ENCODE results near the gene CCL26. TPM values are rescaled to one million over a fixed set of nuclear protein-coding genes. Genes with fewer than 3 reads are reported as not detected.

Gene CCL26, protein sequence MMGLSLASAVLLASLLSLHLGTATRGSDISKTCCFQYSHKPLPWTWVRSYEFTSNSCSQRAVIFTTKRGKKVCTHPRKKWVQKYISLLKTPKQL
- total RNA-seq (2014; rRNA removed; shearing (Covaris generic)): 2.6 and 2.9 TPM in 2 replicates

DNA sequence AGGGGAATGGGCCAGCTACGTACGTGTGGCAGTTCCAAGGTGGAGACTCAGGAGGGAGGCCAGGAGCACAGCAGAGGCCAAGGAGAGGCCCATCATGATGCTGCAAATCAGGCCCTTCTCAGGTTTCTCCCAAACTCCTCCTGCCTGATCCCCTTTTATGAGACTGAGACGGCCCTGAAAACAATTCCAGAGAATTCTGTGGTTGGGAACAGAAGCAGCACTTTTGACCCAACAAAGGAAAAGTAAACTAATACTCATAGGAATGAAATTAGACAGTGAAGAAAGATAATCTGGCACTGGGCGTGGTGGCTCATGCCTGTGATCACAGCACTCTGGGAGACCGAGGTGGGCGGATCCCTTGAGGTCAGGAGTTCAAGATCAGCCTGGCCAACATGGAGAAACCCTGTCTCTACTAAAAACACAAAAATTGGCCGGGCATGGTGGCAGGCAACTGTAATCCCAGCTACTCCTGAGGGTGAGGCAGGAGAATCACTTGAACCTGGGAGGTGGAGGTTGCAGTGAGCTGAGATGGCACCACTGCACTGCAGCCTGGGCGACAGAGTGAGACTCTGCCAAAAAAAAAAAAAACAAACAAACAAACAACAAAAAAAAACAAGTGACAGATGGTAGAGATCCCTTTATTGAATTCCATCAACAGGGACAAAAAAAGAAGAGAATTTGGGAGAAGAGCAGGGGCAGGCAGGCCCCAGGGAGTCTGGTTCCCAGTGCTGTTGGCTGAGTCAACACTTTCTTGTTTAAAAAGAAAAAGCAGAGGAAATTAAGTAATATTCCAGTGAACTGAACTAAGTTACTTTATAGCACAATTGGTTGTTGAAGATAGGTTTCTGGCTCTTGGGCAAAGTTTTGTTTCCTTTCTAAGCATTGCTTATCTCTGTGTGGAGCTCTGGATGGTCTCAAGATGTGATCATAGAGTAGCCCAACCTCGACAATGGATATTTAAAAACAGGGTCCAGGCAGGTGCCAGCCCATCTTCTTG is at the start of gene CCL26:
Gene CCL26, minus strand, starts transcription at position 131 of the 997 bp plus-strand sequence. Its CDS starts 35 bp downstream, at position 96.
- H3K36me3 ChIP-seq (replicated peaks; ENCODE audit: control insufficient read depth, insufficient read depth, low read length): no peaks in the 10 kb centered on the region
- DNase-seq: no peak
- H3K27me3 ChIP-seq (ENCODE audit: control insufficient read depth, insufficient read depth, low read length): no peaks in the 10 kb centered on the region
- no peak within 1 kb of the TSS for H3K4me3 ChIP-seq (ENCODE audit: insufficient read depth, low read depth, low read length)

DNA sequence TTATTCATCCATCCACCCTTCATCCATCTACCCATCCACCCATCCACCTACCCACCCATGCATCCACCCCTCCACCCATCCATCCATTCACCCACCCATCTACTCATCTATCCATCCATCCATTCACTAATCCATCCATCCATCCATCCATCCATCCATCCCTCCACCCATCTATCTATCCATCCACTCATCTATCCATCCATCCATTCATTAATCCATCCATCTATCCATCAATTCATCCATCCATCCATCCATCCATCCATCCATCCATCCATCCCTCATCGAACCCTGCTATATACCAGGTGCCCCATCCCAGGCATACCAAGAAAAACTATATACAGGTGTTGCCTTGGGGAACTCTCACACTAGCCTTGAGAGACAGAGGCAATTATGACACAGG is 48.7 kb upstream of the CCL26 start:
- no peaks in the 10 kb centered on the region for H3K36me3 ChIP-seq (replicated peaks; ENCODE audit: control insufficient read depth, insufficient read depth, low read length)
- no peak overlapping the region for H3K4me3 ChIP-seq (ENCODE audit: insufficient read depth, low read depth, low read length)
- DNase-seq: no peak
- H3K27me3 ChIP-seq (ENCODE audit: control insufficient read depth, insufficient read depth, low read length): peaks cover 2% of the 10 kb centered on the region; the same call in 1 of the 2 replicates

DNA sequence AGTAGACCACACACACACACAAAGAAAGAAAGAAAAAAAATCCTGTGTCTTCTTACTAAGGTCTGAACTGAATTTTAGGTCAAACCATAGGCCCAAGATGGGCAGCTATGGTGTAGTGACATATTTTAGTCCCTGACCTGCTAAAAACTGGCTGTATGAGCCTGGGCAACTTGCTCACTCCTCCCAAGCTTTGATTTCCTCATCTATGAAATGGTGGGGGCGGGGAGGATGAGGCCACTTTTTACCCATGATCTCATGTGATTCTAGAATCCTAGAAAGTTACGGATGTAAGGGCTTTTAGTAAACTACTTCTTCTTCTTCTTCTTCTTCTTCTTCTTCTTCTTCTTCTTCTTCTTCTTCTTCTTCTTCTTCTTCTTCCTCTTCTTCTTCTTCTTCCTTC is 47.7 kb upstream of the CCL26 start:
- Histone ChIP-seq H3K27me3 (ENCODE audit: control insufficient read depth, insufficient read depth, low read length) (peaks cover 2% of the 10 kb centered on the region; the same call in 1 of the 2 replicates), H3K4me3 (ENCODE audit: insufficient read depth, low read depth, low read length) (no peak overlapping the region), H3K36me3 (replicated peaks; ENCODE audit: control insufficient read depth, insufficient read depth, low read length) (no peaks in the 10 kb centered on the region)
- DNase-seq: no peak

DNA sequence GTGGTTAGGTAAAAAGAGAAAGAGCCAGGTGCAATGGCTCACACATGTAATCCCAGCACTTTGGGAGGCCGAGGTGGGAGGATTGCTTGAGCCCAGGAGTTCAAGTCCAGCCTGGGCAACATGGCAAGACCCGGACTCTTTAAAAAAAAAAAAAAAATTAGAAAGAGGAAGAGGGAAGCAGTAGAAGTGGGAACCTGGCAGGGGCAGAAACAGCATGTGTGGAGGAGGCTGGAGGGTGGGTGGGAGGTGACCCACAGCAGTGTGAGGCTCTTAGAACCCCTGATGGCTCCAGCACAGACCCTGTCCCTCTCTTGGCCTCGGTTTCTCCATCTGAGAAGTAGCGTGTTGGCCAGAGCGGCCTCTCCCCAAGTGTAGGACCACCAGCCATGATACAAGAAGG is 46.5 kb upstream of the CCL26 start:
- no peak overlapping the region for H3K4me3 ChIP-seq (ENCODE audit: insufficient read depth, low read depth, low read length)
- H3K36me3 ChIP-seq (replicated peaks; ENCODE audit: control insufficient read depth, insufficient read depth, low read length): no peaks in the 10 kb centered on the region
- H3K27me3 ChIP-seq (ENCODE audit: control insufficient read depth, insufficient read depth, low read length): peaks cover 2% of the 10 kb centered on the region; the same call in 1 of the 2 replicates
- DNase-seq: no peak

DNA sequence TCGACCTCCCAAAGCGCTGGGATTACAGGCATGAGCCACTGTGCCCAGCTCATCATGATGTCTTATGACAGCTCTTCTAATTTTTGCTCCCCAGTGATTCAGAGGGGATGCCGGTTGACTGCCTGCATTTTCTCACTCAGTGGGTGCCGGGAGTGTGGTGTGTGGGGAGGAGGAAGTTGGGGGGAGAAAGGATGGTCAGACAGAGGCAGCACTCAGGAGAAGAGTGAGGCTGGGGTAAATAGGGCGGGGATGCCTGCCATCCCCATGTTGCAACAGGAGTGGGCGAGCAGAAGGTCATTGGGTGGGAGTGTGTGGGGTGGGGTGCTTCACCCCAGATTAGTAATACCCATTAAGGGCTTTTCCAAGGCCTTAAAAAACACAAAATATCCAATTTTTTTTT is 45.1 kb upstream of the CCL26 start:
- DNase-seq: no peak
- H3K4me3 ChIP-seq (ENCODE audit: insufficient read depth, low read depth, low read length): no peak overlapping the region
- no peaks in the 10 kb centered on the region for H3K36me3 ChIP-seq (replicated peaks; ENCODE audit: control insufficient read depth, insufficient read depth, low read length)
- peaks cover 2% of the 10 kb centered on the region; the same call in 1 of the 2 replicates for H3K27me3 ChIP-seq (ENCODE audit: control insufficient read depth, insufficient read depth, low read length)

DNA sequence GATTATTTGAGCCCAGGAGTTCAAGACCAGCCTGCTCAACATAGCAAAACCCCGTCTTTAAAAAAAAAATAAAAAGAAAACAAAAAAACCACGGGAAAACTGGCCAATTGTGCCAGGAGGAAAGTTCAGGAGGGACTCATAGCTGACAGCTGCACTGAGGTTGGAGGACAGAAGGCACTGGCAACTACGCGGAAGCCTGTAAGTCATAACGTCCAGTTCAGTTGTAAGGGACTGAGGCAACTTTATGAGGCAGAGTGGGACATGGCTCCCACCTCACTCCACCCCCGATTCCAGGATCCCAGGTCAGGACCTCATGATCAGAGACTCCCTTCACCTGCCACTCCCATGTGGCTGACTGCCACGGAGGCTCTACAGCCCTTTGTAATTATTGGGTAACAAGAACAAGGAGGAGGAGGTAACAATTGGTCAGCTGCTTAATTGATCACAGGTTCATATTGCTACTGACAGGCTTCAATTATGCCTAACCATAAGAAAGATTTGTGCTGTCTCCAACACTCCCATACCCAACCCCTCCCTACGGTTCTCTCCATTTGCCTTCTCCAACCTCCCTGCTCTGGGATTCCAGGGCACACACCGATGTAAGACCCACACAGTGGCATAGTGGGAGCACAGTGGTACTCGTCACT is 43.5 kb upstream of the CCL26 start:
- peaks cover 2% of the 10 kb centered on the region; the same call in 1 of the 2 replicates for H3K27me3 ChIP-seq (ENCODE audit: control insufficient read depth, insufficient read depth, low read length)
- DNase-seq: no peak
- H3K4me3 ChIP-seq (ENCODE audit: insufficient read depth, low read depth, low read length): no peak overlapping the region

DNA sequence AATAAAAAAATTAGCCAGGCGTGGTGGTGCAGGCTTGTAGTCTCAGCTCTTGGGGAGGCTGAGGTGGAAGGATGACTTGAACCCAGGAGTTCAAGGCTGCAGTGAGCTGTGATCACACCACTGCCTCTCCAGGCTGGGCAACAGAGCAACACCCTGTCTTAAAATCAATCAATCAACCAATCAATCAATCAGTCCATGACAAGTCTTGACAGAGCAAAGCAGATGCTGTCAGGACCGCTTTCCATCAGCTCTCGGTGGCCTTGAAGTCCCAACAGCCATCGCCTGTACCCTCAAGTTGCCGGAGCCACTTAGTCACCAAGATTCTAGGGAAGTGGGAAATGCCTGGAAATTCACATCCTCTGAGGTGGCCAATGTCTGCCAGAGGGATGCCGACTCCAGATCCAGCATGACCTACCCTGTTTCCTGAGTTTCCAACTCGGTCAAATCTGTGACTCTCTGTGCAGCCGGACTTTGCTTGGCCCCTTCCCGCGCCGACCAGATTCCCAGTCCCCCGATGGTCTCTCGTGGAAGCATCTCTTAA is 42.5 kb upstream of the CCL26 start:
- H3K36me3 ChIP-seq (replicated peaks; ENCODE audit: control insufficient read depth, insufficient read depth, low read length): no peaks in the 10 kb centered on the region
- H3K27me3 ChIP-seq (ENCODE audit: control insufficient read depth, insufficient read depth, low read length): peaks cover 2% of the 10 kb centered on the region; the same call in 1 of the 2 replicates
- no peak for DNase-seq
- no peak overlapping the region for H3K4me3 ChIP-seq (ENCODE audit: insufficient read depth, low read depth, low read length)

More for the DNA sequence above, 43.5 kb upstream of the CCL26 start:
- H3K36me3 ChIP-seq (replicated peaks; ENCODE audit: control insufficient read depth, insufficient read depth, low read length): no peaks in the 10 kb centered on the region

DNA sequence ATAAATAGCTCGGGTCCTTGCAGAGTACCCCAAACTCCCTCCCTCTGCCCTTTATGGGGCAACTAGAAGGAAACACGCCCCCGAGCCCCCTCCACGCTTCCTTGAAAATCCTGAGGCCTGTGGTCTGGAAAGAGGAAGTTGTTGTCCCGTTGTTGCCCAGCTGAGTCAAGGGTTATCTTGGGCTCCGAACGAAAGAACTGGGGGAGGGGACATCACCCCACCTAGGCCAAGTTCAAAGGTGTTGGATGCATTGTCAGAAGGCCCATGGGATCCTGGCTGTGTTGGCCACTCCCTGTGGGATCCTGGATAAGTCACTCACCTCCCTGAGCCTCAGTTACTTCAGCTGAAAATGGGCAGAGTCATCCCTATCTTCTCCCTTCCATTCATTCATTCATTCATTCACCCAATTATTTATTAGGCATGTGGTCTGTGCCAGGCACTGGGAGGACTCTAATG is 41.8 kb upstream of the CCL26 start, which contains the start of gene CCL24:
Gene CCL24, minus strand, starts transcription at position 26 of the 456 bp plus-strand sequence. CDS start 91 bp downstream, outside the sequence.
- DNase-seq: no peak
- Histone ChIP-seq H3K36me3 (replicated peaks; ENCODE audit: control insufficient read depth, insufficient read depth, low read length) (no peaks in the 10 kb centered on the region), H3K4me3 (ENCODE audit: insufficient read depth, low read depth, low read length) (no peak within 1 kb of the TSS), H3K27me3 (ENCODE audit: control insufficient read depth, insufficient read depth, low read length) (peaks cover 2% of the 10 kb centered on the region; the same call in 1 of the 2 replicates)

DNA sequence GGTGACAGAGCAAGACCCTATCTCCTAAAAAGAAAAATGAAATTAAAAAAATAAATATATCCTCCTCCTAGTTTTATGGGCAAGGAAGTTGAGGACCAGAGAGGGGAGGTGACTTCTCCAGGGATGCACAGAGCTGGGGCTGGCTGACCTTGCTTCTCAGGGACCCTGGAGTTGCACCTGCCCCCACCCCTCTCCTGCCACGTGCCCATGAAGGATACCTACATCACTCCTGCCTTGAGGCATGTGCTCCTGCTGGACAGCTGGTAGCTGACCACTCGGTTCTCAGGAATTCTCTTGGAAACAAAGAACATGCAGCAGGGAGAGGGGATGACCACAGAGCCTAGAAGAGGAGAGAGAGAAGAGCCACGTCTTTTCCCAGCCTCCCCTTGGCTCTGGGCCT is 41.1 kb upstream of the CCL26 start:
- no peaks in the 10 kb centered on the region for H3K36me3 ChIP-seq (replicated peaks; ENCODE audit: control insufficient read depth, insufficient read depth, low read length)
- H3K27me3 ChIP-seq (ENCODE audit: control insufficient read depth, insufficient read depth, low read length): peaks cover 2% of the 10 kb centered on the region; the same call in 1 of the 2 replicates
- H3K4me3 ChIP-seq (ENCODE audit: insufficient read depth, low read depth, low read length): no peak overlapping the region
- DNase-seq: no peak

DNA sequence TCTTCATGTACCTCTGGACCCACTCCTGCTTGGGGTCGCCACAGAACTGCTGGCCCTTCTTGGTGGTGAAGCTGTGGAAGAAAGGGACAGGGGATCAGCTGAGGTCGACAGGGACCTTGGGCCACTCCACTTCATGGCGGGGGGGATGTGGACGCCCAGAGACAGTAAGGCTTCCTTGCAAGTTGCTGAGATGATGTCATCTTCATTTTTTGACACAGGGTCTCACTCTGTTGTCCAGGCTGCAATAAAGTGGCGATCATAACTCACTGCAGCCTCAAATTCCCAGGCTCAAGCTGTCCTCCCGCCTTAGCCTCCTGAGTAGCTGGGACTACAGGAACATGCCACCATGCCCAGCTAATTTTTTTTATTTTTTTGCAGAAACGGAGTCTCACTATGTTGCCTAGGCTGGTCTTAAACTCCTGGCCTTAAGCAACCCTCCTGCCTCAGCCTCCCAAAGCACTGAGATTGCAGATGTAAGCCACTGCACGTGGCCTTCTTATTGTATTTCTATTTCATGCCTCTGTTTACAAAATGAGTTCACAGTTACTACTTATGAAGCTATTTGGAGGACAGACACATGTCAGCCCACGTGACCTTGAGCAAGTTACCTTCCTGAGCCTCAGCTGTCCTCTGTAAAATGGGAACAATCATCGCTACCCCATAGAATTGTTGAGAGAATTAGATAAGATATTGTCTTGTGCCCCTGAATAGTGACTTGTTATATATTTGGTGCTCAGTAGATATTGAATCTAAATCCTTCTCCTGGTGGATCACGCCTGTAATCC is 40.1 kb upstream of the CCL26 start:
- DNase-seq: no peak
- H3K36me3 ChIP-seq (replicated peaks; ENCODE audit: control insufficient read depth, insufficient read depth, low read length): no peaks in the 10 kb centered on the region
- peaks cover 2% of the 10 kb centered on the region; the same call in 1 of the 2 replicates for H3K27me3 ChIP-seq (ENCODE audit: control insufficient read depth, insufficient read depth, low read length)
- no peak overlapping the region for H3K4me3 ChIP-seq (ENCODE audit: insufficient read depth, low read depth, low read length)

DNA sequence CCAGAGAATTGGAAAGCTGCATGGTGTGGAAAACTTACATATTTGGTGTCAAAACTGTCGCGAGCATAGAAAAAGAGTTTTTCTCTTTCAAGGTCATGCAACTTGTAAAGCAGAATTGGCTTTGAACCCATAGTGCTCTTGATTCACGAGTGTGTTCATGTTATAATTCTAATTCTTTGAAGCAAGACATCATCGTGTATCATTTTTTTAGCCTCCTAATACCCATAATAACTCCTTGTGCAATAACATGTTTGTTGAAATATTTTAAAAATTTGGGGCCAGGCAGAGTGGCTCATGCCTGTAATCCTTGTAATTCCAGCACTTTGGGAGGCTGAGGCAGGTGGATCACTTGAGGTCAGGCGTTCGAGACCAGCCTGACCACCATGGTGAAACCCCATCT is 37.4 kb upstream of the CCL26 start:
- H3K4me3 ChIP-seq (ENCODE audit: insufficient read depth, low read depth, low read length): no peak overlapping the region
- no peak for DNase-seq
- H3K36me3 ChIP-seq (replicated peaks; ENCODE audit: control insufficient read depth, insufficient read depth, low read length): no peaks in the 10 kb centered on the region
- H3K27me3 ChIP-seq (ENCODE audit: control insufficient read depth, insufficient read depth, low read length): no peaks in the 10 kb centered on the region; the same call in 1 of the 2 replicates

DNA sequence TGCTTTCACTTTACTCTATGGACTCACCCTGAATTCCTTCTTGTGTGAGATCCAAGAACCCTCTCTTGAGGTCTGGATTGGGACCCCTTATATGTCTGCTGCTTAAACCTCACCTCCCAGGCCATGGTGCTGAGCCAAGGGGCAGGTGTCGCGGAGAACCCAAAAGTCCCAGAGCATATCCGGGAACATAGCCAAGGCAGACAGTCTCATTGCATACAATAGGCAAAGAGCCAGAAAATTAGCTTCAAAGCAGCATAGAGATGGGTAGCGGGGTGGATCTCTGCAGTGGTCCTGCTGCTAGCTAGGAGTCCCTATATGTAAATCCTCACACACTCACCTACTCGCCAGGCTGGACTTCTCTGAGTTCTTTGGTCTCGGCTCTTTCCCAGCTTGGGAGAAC is 36.1 kb upstream of the CCL26 start:
- DNase-seq: no peak
- H3K4me3 ChIP-seq (ENCODE audit: insufficient read depth, low read depth, low read length): no peak overlapping the region
- no peaks in the 10 kb centered on the region for H3K36me3 ChIP-seq (replicated peaks; ENCODE audit: control insufficient read depth, insufficient read depth, low read length)
- H3K27me3 ChIP-seq (ENCODE audit: control insufficient read depth, insufficient read depth, low read length): no peaks in the 10 kb centered on the region; the same call in 1 of the 2 replicates

DNA sequence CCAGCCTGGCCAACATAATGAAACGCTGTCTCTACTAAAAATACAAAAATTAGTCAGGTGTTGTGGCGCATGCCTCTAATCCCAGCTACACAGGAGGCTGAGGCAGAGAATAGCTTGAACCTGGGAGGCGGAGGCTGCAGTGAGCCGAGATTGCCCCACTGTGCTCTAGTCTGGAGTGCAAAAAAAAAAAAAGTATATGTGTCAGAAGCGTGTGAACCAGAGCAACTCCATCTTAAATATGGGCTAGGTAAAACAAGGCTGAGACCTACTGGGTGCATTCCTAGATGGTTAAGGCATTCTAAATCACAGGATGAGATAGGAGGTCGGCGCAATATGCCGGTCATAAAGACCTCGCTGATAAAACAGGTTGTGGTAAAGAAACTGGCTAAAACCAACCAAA is 35.4 kb upstream of the CCL26 start:
- no peak for DNase-seq
- no peaks in the 10 kb centered on the region for H3K36me3 ChIP-seq (replicated peaks; ENCODE audit: control insufficient read depth, insufficient read depth, low read length)
- no peaks in the 10 kb centered on the region; the same call in 1 of the 2 replicates for H3K27me3 ChIP-seq (ENCODE audit: control insufficient read depth, insufficient read depth, low read length)
- no peak overlapping the region for H3K4me3 ChIP-seq (ENCODE audit: insufficient read depth, low read depth, low read length)

Measured in H7 (cell line).